Esophagus squamous epithelium (tissue), 4 donors: ENCODE measurements around the gene CSNK1G2.

Experiments used
- CTCF ChIP-seq, 6 experiments: fragments of 450-650 bp in 4 of 6; fragments of 200-600 bp in 2 of 6; sonication (generic) in 2 of 6; IDR thresholded peaks; one replicate each; pipeline ENCODE4 v1.5.1; 2016 to 2019; ENCODE audit warnings: antibody characterized with exemption in 6 of 6, mild to moderate bottlenecking in 4 of 6, moderate library complexity in 4 of 6
- POLR2A ChIP-seq, 4 donors: fragments of 450-650 bp; IDR thresholded peaks; one replicate each; pipeline ENCODE4 v1.6.1; 2017; ENCODE audit warnings: antibody characterized with exemption in 4 of 4, mild to moderate bottlenecking in 4 of 4, moderate library complexity in 3 of 4

DNA sequence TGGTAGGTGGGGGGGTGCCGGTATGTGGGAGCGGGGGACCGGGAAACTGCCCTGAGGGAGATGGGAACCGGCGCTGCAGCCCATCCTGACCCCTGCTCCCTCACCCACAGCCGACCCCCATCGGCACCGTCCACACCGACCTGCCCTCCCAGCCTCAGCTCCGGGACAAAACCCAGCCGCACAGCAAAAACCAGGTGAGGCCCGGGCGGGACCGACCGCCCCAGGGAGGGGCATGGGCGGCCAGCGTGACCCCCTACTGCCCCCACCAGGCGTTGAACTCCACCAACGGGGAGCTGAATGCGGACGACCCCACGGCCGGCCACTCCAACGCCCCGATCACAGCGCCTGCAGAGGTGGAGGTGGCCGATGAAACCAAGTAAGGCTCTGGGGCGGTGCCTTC lies 38.7 kb downstream of the CSNK1G2 start:
- TF ChIP-seq CTCF (IDR thresholded peaks at IDR 0.05): no peak
- TF ChIP-seq POLR2A (IDR thresholded peaks at IDR 0.05): no peak
